ENCODE results near the gene CDH23.

- no peak for TF ChIP-seq TAF1 (IDR thresholded peaks at IDR 0.05; ENCODE audit: borderline replicate concordance, insufficient read depth, low read length)
- no peak for TF ChIP-seq SIN3A (IDR thresholded peaks at IDR 0.05; ENCODE audit: borderline replicate concordance, insufficient read depth, low read length)
- no peak for TF ChIP-seq POLR2AphosphoS5 (IDR thresholded peaks at IDR 0.05; ENCODE audit: low read depth, low read length)
- no peak for TF ChIP-seq REST (IDR thresholded peaks at IDR 0.05; ENCODE audit: insufficient read depth in 1 of 2, low read depth in 2 of 2, low read length in 2 of 2)
Measured at GRCh38 chr10:71697938-71698709, 301.4 kb downstream of the CDH23 start.
